ENCODE measurements around the gene ARHGEF7. TPM values are rescaled to one million over a fixed set of nuclear protein-coding genes. Genes with fewer than 3 reads are reported as not detected.
A peak's percentile ranks its signal among the peaks of the same experiment; 100 is the strongest.

Gene ARHGEF7
- total and polyA plus RNA-seq, 4 experiments from 2014 or later, result 6.6 to 73.7 (median 40.7) TPM

GRCh38 chr13:111230385-111230930 lies 115.3 kb downstream of the ARHGEF7 start:
- ChIA-PET POLR2A (ENCODE audit: partially characterized antibody) (interaction anchor here (0.7 kb wide), 1 partner anchor 48 kb away, joined by 3 read pairs; no protein-coding TSS in a partner anchor), CTCF (ENCODE audit: partially characterized antibody) (interaction anchor here (1.1 to 2.1 kb wide), 2 partner anchors 144 to 162 kb away, joined by 3 to 15 read pairs; no protein-coding TSS in a partner anchor)
- Mint-ChIP-seq H3K4me3 (no peak overlapping the region), H3K27me3 (no peaks in the 10 kb centered on the region), H3K9me3 (no peaks in the 10 kb centered on the region), H3K4me1 (peaks cover 15 to 50% (median 34%) of the 10 kb centered on the region in 4 donors), H3K36me3 (peaks cover 50 to 72% of the 10 kb centered on the region in 2 donors), H3K27ac (no peak overlapping the region)
- Histone ChIP-seq H3K27me3 (ENCODE audit: insufficient read depth, low read length) (no peaks in the 10 kb centered on the region), H3K9me3 (ENCODE audit: control insufficient read depth in 1 of 2, low read length in 2 of 2) (no peaks in the 10 kb centered on the region), H3K4me3 (ENCODE audit: low read length in 2 of 2) (no peak overlapping the region), H3K4me1 (ENCODE audit: insufficient read depth, low read length) (no peaks in the 10 kb centered on the region), H3K27ac (ENCODE audit: low read depth, low read length) (no peak overlapping the region), H3K36me3 (ENCODE audit: insufficient read depth, low read length) (peaks cover 14% of the 10 kb centered on the region)
- DNase-seq, result no peak
- intact Hi-C loops (cut with micrococcal nuclease), result no loop called here

GRCh38 chr13:111232191-111232590 lies 117.1 kb downstream of the ARHGEF7 start:
- Mint-ChIP-seq H3K27ac (peak overlapping the region in 2 of 7 donors; percentile 6 to 48), H3K4me1 (peaks cover 4 to 34% (median 26%) of the 10 kb centered on the region in 4 donors), H3K27me3 (no peaks in the 10 kb centered on the region), H3K36me3 (peaks cover 57 to 71% of the 10 kb centered on the region in 2 donors), H3K4me3 (no peak overlapping the region), H3K9me3 (no peaks in the 10 kb centered on the region)
- POLR2A ChIA-PET (ENCODE audit: partially characterized antibody), result no interaction called here
- intact Hi-C loops (cut with micrococcal nuclease), result no loop called here
- CTCF ChIA-PET (ENCODE audit: partially characterized antibody), result no interaction called here
- Histone ChIP-seq H3K27ac (ENCODE audit: low read depth, low read length) (no peak overlapping the region), H3K4me3 (ENCODE audit: low read length in 2 of 2) (no peak overlapping the region), H3K27me3 (ENCODE audit: insufficient read depth, low read length) (no peaks in the 10 kb centered on the region), H3K36me3 (ENCODE audit: insufficient read depth, low read length) (peaks cover 14% of the 10 kb centered on the region), H3K4me1 (ENCODE audit: insufficient read depth, low read length) (no peaks in the 10 kb centered on the region), H3K9me3 (ENCODE audit: control insufficient read depth in 1 of 2, low read length in 2 of 2) (no peaks in the 10 kb centered on the region)
- DNase-seq, result no peak

GRCh38 chr13:111233080-111233479 lies 118.0 kb downstream of the ARHGEF7 start:
- H3K9me3 ChIP-seq (ENCODE audit: control insufficient read depth in 1 of 2, low read length in 2 of 2), result no peaks in the 10 kb centered on the region
- peaks cover 52 to 68% of the 10 kb centered on the region in 2 donors for H3K36me3 Mint-ChIP-seq
- peaks cover 6 to 32% (median 26%) of the 10 kb centered on the region in 4 donors for H3K4me1 Mint-ChIP-seq
- CTCF ChIA-PET (ENCODE audit: partially characterized antibody), result no interaction called here
- POLR2A ChIA-PET (ENCODE audit: partially characterized antibody), result no interaction called here
- H3K27ac ChIP-seq (ENCODE audit: low read depth, low read length), result no peak overlapping the region
- DNase-seq, result no peak
- H3K4me3 Mint-ChIP-seq, result no peak overlapping the region
- no peak overlapping the region for H3K4me3 ChIP-seq (ENCODE audit: low read length in 2 of 2)
- H3K9me3 Mint-ChIP-seq, result no peaks in the 10 kb centered on the region
- intact Hi-C loops (cut with micrococcal nuclease), result no loop called here
- H3K27ac Mint-ChIP-seq, result peak overlapping the region in 1 of 7 donors; percentile 6
- no peaks in the 10 kb centered on the region for H3K4me1 ChIP-seq (ENCODE audit: insufficient read depth, low read length)
- no peaks in the 10 kb centered on the region for H3K27me3 Mint-ChIP-seq
- H3K36me3 ChIP-seq (ENCODE audit: insufficient read depth, low read length), result peaks cover 14% of the 10 kb centered on the region
- no peaks in the 10 kb centered on the region for H3K27me3 ChIP-seq (ENCODE audit: insufficient read depth, low read length)

- peaks cover 4% of the 10 kb centered on the region for H3K36me3 ChIP-seq (ENCODE audit: insufficient read depth, low read length)
- no peak overlapping the region for H3K27ac ChIP-seq (ENCODE audit: low read depth, low read length)
- intact Hi-C loops (cut with micrococcal nuclease), result no loop called here
- H3K27ac Mint-ChIP-seq, result peak overlapping the region in 4 of 7 donors; percentile 23 to 86 (median 51)
- no peaks in the 10 kb centered on the region for H3K27me3 ChIP-seq (ENCODE audit: insufficient read depth, low read length)
- H3K9me3 ChIP-seq (ENCODE audit: control insufficient read depth in 1 of 2, low read length in 2 of 2), result no peaks in the 10 kb centered on the region
- H3K4me1 Mint-ChIP-seq, result peaks cover 0 to 10% (median 6%) of the 10 kb centered on the region in 4 donors
- no peak for DNase-seq
- H3K27me3 Mint-ChIP-seq, result no peaks in the 10 kb centered on the region
- H3K4me1 ChIP-seq (ENCODE audit: insufficient read depth, low read length), result no peaks in the 10 kb centered on the region
- ChIA-PET POLR2A (ENCODE audit: partially characterized antibody) (no interaction called here), CTCF (ENCODE audit: partially characterized antibody) (interaction anchor here (1.0 kb wide), 1 partner anchor 15 kb away, joined by 3 read pairs; no protein-coding TSS in a partner anchor)
- no peak overlapping the region for H3K4me3 ChIP-seq (ENCODE audit: low read length in 2 of 2)
- H3K36me3 Mint-ChIP-seq, result peaks cover 57 to 63% of the 10 kb centered on the region in 2 donors
- no peaks in the 10 kb centered on the region for H3K9me3 Mint-ChIP-seq
- no peak overlapping the region for H3K4me3 Mint-ChIP-seq
Measured at GRCh38 chr13:111239764-111240670, 124.9 kb downstream of the ARHGEF7 start.

GRCh38 chr13:111241006-111241755 lies 126.1 kb downstream of the ARHGEF7 start:
- H3K4me3 ChIP-seq (ENCODE audit: low read length in 2 of 2), result no peak overlapping the region
- ChIA-PET CTCF (ENCODE audit: partially characterized antibody) (interaction anchor here (1.5 kb wide), 1 partner anchor 17 kb away, joined by 5 read pairs; no protein-coding TSS in a partner anchor), POLR2A (ENCODE audit: partially characterized antibody) (no interaction called here)
- Mint-ChIP-seq H3K4me1 (peaks cover 0 to 8% (median 6%) of the 10 kb centered on the region in 4 donors), H3K27ac (peak overlapping the region in 1 of 7 donors; percentile 22), H3K4me3 (no peak overlapping the region), H3K36me3 (peaks cover 57 to 63% of the 10 kb centered on the region in 2 donors), H3K27me3 (no peaks in the 10 kb centered on the region), H3K9me3 (no peaks in the 10 kb centered on the region)
- H3K4me1 ChIP-seq (ENCODE audit: insufficient read depth, low read length), result no peaks in the 10 kb centered on the region
- no peak for DNase-seq
- no peaks in the 10 kb centered on the region for H3K27me3 ChIP-seq (ENCODE audit: insufficient read depth, low read length)
- no peaks in the 10 kb centered on the region for H3K9me3 ChIP-seq (ENCODE audit: control insufficient read depth in 1 of 2, low read length in 2 of 2)
- intact Hi-C loops (cut with micrococcal nuclease), result no loop called here
- H3K27ac ChIP-seq (ENCODE audit: low read depth, low read length), result no peak overlapping the region
- peaks cover 16% of the 10 kb centered on the region for H3K36me3 ChIP-seq (ENCODE audit: insufficient read depth, low read length)

- Mint-ChIP-seq H3K27ac (peak overlapping the region in 1 of 7 donors; percentile 22), H3K9me3 (no peaks in the 10 kb centered on the region), H3K27me3 (no peaks in the 10 kb centered on the region), H3K4me3 (no peak overlapping the region), H3K36me3 (peaks cover 62 to 69% of the 10 kb centered on the region in 2 donors), H3K4me1 (peaks cover 0 to 9% (median 6%) of the 10 kb centered on the region in 4 donors)
- ChIA-PET CTCF (ENCODE audit: partially characterized antibody) (interaction anchor here (1.5 kb wide), 1 partner anchor 17 kb away, joined by 5 read pairs; no protein-coding TSS in a partner anchor), POLR2A (ENCODE audit: partially characterized antibody) (no interaction called here)
- peaks cover 19% of the 10 kb centered on the region for H3K36me3 ChIP-seq (ENCODE audit: insufficient read depth, low read length)
- H3K4me1 ChIP-seq (ENCODE audit: insufficient read depth, low read length), result no peaks in the 10 kb centered on the region
- no peaks in the 10 kb centered on the region for H3K27me3 ChIP-seq (ENCODE audit: insufficient read depth, low read length)
- DNase-seq, result no peak
- H3K27ac ChIP-seq (ENCODE audit: low read depth, low read length), result no peak overlapping the region
- intact Hi-C loops (cut with micrococcal nuclease), result no loop called here
- H3K9me3 ChIP-seq (ENCODE audit: control insufficient read depth in 1 of 2, low read length in 2 of 2), result no peaks in the 10 kb centered on the region
- H3K4me3 ChIP-seq (ENCODE audit: low read length in 2 of 2), result no peak overlapping the region
Measured at GRCh38 chr13:111241862-111242261, 126.8 kb downstream of the ARHGEF7 start.

- Histone ChIP-seq H3K27me3 (ENCODE audit: insufficient read depth, low read length) (no peaks in the 10 kb centered on the region), H3K4me3 (ENCODE audit: low read length in 2 of 2) (no peak overlapping the region), H3K36me3 (ENCODE audit: insufficient read depth, low read length) (peaks cover 19% of the 10 kb centered on the region), H3K4me1 (ENCODE audit: insufficient read depth, low read length) (no peaks in the 10 kb centered on the region), H3K9me3 (ENCODE audit: control insufficient read depth in 1 of 2, low read length in 2 of 2) (no peaks in the 10 kb centered on the region), H3K27ac (ENCODE audit: low read depth, low read length) (no peak overlapping the region)
- no peaks in the 10 kb centered on the region for H3K9me3 Mint-ChIP-seq
- DNase-seq, result no peak
- intact Hi-C loops (cut with micrococcal nuclease), result no loop called here
- H3K27ac Mint-ChIP-seq, result peak overlapping the region in 1 of 7 donors; percentile 39
- ChIA-PET CTCF (ENCODE audit: partially characterized antibody) (no interaction called here), POLR2A (ENCODE audit: partially characterized antibody) (no interaction called here)
- H3K36me3 Mint-ChIP-seq, result peaks cover 66 to 69% of the 10 kb centered on the region in 2 donors
- H3K27me3 Mint-ChIP-seq, result no peaks in the 10 kb centered on the region
- H3K4me1 Mint-ChIP-seq, result peaks cover 0 to 9% (median 7%) of the 10 kb centered on the region in 4 donors
- no peak overlapping the region for H3K4me3 Mint-ChIP-seq
Measured at GRCh38 chr13:111242585-111242984, 127.5 kb downstream of the ARHGEF7 start.

Data from CD4-positive, alpha-beta memory T cell (primary cell).